B cell (primary cell): ENCODE data around the gene ADPRS. TPM values are rescaled to one million over a fixed set of nuclear protein-coding genes. Genes with fewer than 3 reads are reported as not detected.

Experiments
- ATAC-seq: fragments of 200-7000 bp; cut with Tn5 transposase; one replicate; pipeline ENCODE4 v1.10.0; 2021; ENCODE audit warnings: low read depth, mild to moderate bottlenecking, moderate number of reproducible peaks, moderate library complexity
- CTCF ChIA-PET: fragments of 350-600 bp; sonication (Branson Sonifier 250); formaldehyde crosslinking; loops from one replicate; lab custom pipeline; 2021; ENCODE audit warnings: antibody characterized with exemption, inconsistent platforms; lab: Charles Lee
- POLR2A ChIA-PET: fragments of 350-600 bp; sonication (Branson Sonifier 250); formaldehyde crosslinking; loops from one replicate; lab custom pipeline; 2021; ENCODE audit warnings: antibody characterized with exemption; lab: Charles Lee
- DNase-seq: peaks from one replicate; pipeline ENCODE4 v3.0.0; 2013
- H2AFZ ChIP-seq: 2 replicates; pipeline ENCODE4 v1.6.1; 2012; ENCODE audit warnings: mild to moderate bottlenecking, low read depth, low read length; ENCODE audit not compliant: insufficient read depth, poor library complexity, severe bottlenecking
- H3K27ac ChIP-seq, 2 donors: 1 replicate in 1 of 2; 2 replicates in 1 of 2; pipeline ENCODE4 v1.5.1; 2012 to 2013; ENCODE audit warnings: low read length in 2 of 2, mild to moderate bottlenecking in 2 of 2, moderate library complexity in 1 of 2
- H3K27me3 ChIP-seq, 4 experiments: fragments of 200-600 bp in 1 of 4; sonication (generic) in 1 of 4; replicated peaks in 1 of 4; 1 replicate in 2 of 4; 2 replicates in 2 of 4; pipeline versions ENCODE4 v1.6.1 to v1.7.0; 2013 to 2016; ENCODE audit warnings: low read length in 3 of 4, mild to moderate bottlenecking in 2 of 4, mixed read lengths in 1 of 4, moderate library complexity in 1 of 4; ENCODE audit not compliant: insufficient read depth in 4 of 4, control insufficient read depth in 3 of 4; ENCODE audit errors: control extremely low read depth in 1 of 4
- H3K36me3 ChIP-seq, 2 experiments: replicated peaks in 1 of 2; 1 replicate in 1 of 2; 2 replicates in 1 of 2; pipeline versions ENCODE4 v1.6.1 to v1.7.1; 2013; ENCODE audit warnings: low read length in 1 of 2; ENCODE audit not compliant: insufficient read depth in 2 of 2, control insufficient read depth in 1 of 2; ENCODE audit errors: control extremely low read depth in 1 of 2, extremely low read depth in 1 of 2
- H3K4me1 ChIP-seq, 2 donors: fragments of 200-600 bp in 1 of 2; sonication (generic) in 1 of 2; 1 replicate in 1 of 2; 2 replicates in 1 of 2; pipeline versions ENCODE4 v1.5.1 to v1.6.1; 2013 to 2017; ENCODE audit warnings: low read length in 2 of 2; ENCODE audit not compliant: control insufficient read depth in 2 of 2, insufficient read depth in 2 of 2
- H3K4me2 ChIP-seq: replicated peaks from 2 replicates; pipeline ENCODE3; 2012; ENCODE audit warnings: mild to moderate bottlenecking, low read depth, low read length; ENCODE audit not compliant: poor library complexity, severe bottlenecking
- H3K4me3 ChIP-seq, 5 experiments: fragments of 200-600 bp in 1 of 5; sonication (generic) in 1 of 5; 1 replicate in 3 of 5; 2 replicates in 2 of 5; pipeline versions ENCODE4 v1.5.1 to v1.7.0; 2011 to 2016; ENCODE audit warnings: low read length in 4 of 5, mild to moderate bottlenecking in 4 of 5, low read depth in 2 of 5, control low read depth in 1 of 5, moderate library complexity in 1 of 5; ENCODE audit not compliant: insufficient read depth in 1 of 5; ENCODE audit errors: control extremely low read depth in 1 of 5, extremely low read depth in 1 of 5
- H3K79me2 ChIP-seq: fragments of 200-600 bp; sonication (generic); one replicate; pipeline ENCODE4 v1.6.0; 2016; ENCODE audit warnings: low read length; ENCODE audit not compliant: control insufficient read depth, insufficient read depth
- H3K9ac ChIP-seq: fragments of 200-600 bp; sonication (generic); 2 replicates; pipeline ENCODE4 v1.6.1; 2017; ENCODE audit warnings: mild to moderate bottlenecking, low read length, moderate library complexity
- H3K9me3 ChIP-seq, 3 donors: one replicate each; pipeline versions ENCODE4 v1.6.1 to v1.7.1; 2013; ENCODE audit warnings: low read length in 2 of 3; ENCODE audit not compliant: control insufficient read depth in 2 of 3, insufficient read depth in 1 of 3; ENCODE audit errors: control extremely low read depth in 1 of 3
- H4K20me1 ChIP-seq: 2 replicates; pipeline ENCODE4 v1.6.0; 2012; ENCODE audit warnings: mild to moderate bottlenecking, low read length; ENCODE audit not compliant: insufficient read depth, control insufficient read depth, poor library complexity, severe bottlenecking
- H3K27ac Mint-ChIP-seq: one replicate; pipeline ENCODE4 v1.8.0; 2021; ENCODE audit warnings: mixed read lengths
- H3K27me3 Mint-ChIP-seq: one replicate; pipeline ENCODE4 v1.8.0; 2021; ENCODE audit warnings: mixed read lengths
- H3K4me1 Mint-ChIP-seq: one replicate; pipeline ENCODE4 v1.8.0; 2021; ENCODE audit warnings: mixed read lengths
- H3K4me3 Mint-ChIP-seq: one replicate; pipeline ENCODE4 v1.8.0; 2021; ENCODE audit warnings: mixed read lengths
- H3K9me3 Mint-ChIP-seq: one replicate; pipeline ENCODE4 v1.8.0; 2022; ENCODE audit warnings: mixed read lengths; ENCODE audit not compliant: insufficient read depth
- EZH2 ChIP-seq: IDR thresholded peaks from 2 replicates; pipeline ENCODE4 v1.6.1; 2012; ENCODE audit warnings: borderline replicate concordance, low read depth, mild to moderate bottlenecking, moderate library complexity, low read length; ENCODE audit not compliant: insufficient read depth, poor library complexity, severe bottlenecking
- WGBS: methylation state at CpG from one replicate; pipeline ENCODE4 v1.1.5; 2013; ENCODE audit warnings: missing lambda C conversion rate; ENCODE audit not compliant: insufficient coverage; 5-methylcytosine and 5-hydroxymethylcytosine counted together
- intact Hi-C: fragments of 100-400 bp; cut with micrococcal nuclease; formaldehyde crosslinking; loops from one replicate; pipeline ENCODE4 v1.10.0; 2022
- polyA plus RNA-seq: library from polyadenylated mRNA; depleted of rRNA; stranded (reverse); fragments of >200 nt; gene quantifications from 2 replicates; pipeline ENCODE4 v1.2.3, GENCODE V29; 2012
- total RNA-seq, 2 donors: library from RNA; stranded (reverse); fragments of 120-200 nt in 1 of 2; gene quantifications; 1 replicate in 1 of 2; 2 replicates in 1 of 2; pipeline versions ENCODE4 v1.2.3 to v1.2.4, GENCODE V29; 2013 to 2022
- TF ChIP-seq, protein P1 (sequence below): fragments of 200-600 bp; IDR thresholded peaks from one replicate; pipeline ENCODE4 v1.8.0; 2022; ENCODE audit warnings: antibody characterized with exemption, mild to moderate bottlenecking

The ADPRS gene
- total and polyA plus RNA-seq, 2 donors (not counting 1 experiment from before 2014, with no cell fraction given) = 15.0 to 20.9 TPM

DNA sequence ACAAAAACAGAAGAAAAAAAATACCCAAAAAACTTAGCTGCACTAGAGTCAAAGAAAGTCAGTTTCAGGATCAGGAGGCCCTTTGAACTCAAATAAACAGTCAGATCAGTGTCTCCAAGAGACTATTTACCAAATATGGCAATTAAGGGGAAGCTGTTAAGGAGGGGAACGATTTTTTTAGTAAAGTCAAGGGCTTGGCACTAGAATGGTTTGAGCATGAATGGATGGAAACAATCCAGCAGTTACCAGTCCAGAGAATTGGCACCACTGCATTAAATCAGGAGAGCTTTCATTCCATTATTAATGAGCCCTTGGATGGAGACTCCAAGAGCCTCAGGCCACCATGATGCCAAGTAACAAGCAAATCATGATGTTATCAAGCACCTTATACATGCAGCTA is 53.4 kb downstream of the ADPRS start:
- no peak overlapping the region for H3K4me3 ChIP-seq
- peaks cover 4 to 37% of the 10 kb centered on the region in 2 experiments for H3K36me3 ChIP-seq
- ATAC-seq = no peak
- no peaks in the 10 kb centered on the region for H3K27me3 ChIP-seq
- no peaks in the 10 kb centered on the region for H3K9me3 Mint-ChIP-seq
- no peak for DNase-seq
- intact Hi-C loops = no loop called here
- no peak overlapping the region for H3K4me2 ChIP-seq
- WGBS = 40% methylated on average over 1 of the region's 1 CpG
- peaks cover 26% of the 10 kb centered on the region for H3K4me1 Mint-ChIP-seq
- peaks cover 16% of the 10 kb centered on the region for H4K20me1 ChIP-seq
- no peak overlapping the region for H3K4me3 Mint-ChIP-seq
- peaks cover 60% of the 10 kb centered on the region for H3K79me2 ChIP-seq
- no peaks in the 10 kb centered on the region for H3K9me3 ChIP-seq
- no peak overlapping the region for H3K9ac ChIP-seq
- no peak overlapping the region for H3K27ac ChIP-seq
- H3K4me1 ChIP-seq = peaks cover 0 to 5% of the 10 kb centered on the region in 2 donors
- no peak overlapping the region for H2AFZ ChIP-seq
- CTCF ChIA-PET = interaction anchor here (0.7 to 1.5 kb wide), 2 partner anchors 39 to 46 kb away, joined by 3 read pairs; no protein-coding TSS in a partner anchor
- TF ChIP-seq, protein P1, sequence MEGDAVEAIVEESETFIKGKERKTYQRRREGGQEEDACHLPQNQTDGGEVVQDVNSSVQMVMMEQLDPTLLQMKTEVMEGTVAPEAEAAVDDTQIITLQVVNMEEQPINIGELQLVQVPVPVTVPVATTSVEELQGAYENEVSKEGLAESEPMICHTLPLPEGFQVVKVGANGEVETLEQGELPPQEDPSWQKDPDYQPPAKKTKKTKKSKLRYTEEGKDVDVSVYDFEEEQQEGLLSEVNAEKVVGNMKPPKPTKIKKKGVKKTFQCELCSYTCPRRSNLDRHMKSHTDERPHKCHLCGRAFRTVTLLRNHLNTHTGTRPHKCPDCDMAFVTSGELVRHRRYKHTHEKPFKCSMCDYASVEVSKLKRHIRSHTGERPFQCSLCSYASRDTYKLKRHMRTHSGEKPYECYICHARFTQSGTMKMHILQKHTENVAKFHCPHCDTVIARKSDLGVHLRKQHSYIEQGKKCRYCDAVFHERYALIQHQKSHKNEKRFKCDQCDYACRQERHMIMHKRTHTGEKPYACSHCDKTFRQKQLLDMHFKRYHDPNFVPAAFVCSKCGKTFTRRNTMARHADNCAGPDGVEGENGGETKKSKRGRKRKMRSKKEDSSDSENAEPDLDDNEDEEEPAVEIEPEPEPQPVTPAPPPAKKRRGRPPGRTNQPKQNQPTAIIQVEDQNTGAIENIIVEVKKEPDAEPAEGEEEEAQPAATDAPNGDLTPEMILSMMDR = no peak
- POLR2A ChIA-PET = no interaction called here
- H3K27ac Mint-ChIP-seq = no peak overlapping the region
- H3K27me3 Mint-ChIP-seq = no peaks in the 10 kb centered on the region

- Histone ChIP-seq H3K4me3 (no peak overlapping the region), H3K9ac (no peak overlapping the region), H3K9me3 (no peaks in the 10 kb centered on the region), H3K4me2 (no peak overlapping the region), H3K36me3 (peaks cover 4 to 24% of the 10 kb centered on the region in 2 experiments), H3K27me3 (no peaks in the 10 kb centered on the region), H3K4me1 (peaks cover 2 to 10% of the 10 kb centered on the region in 2 donors), H4K20me1 (peaks cover 16% of the 10 kb centered on the region), H3K79me2 (peaks cover 73% of the 10 kb centered on the region), H2AFZ (no peak overlapping the region), H3K27ac (no peak overlapping the region)
- no peak overlapping the region for H3K27ac Mint-ChIP-seq
- intact Hi-C loops = no loop called here
- TF ChIP-seq, protein P1 = no peak
- TF ChIP-seq EZH2 = no peak
- peaks cover 34% of the 10 kb centered on the region for H3K4me1 Mint-ChIP-seq
- DNase-seq = no peak
- H3K9me3 Mint-ChIP-seq = no peaks in the 10 kb centered on the region
- no peak overlapping the region for H3K4me3 Mint-ChIP-seq
- ATAC-seq = no peak
- 54% methylated on average over 2 of the region's 4 CpGs for WGBS
- POLR2A ChIA-PET = no interaction called here
- CTCF ChIA-PET = no interaction called here
- no peaks in the 10 kb centered on the region for H3K27me3 Mint-ChIP-seq
These were observed 54.7 kb downstream of the ADPRS start for GRCh38 chr1:36143424-36143823.

Other genes starting within 250 kb of the ADPRS start
- 38.8 and 41.3 TPM in 2 replicates for gene AGO1, start 205.7 kb upstream of the ADPRS start, total RNA-seq
- gene AGO1, start 205.7 kb upstream of the ADPRS start, polyA plus RNA-seq = 8.1 and 10.1 TPM in 2 replicates
- 44.9 and 52.5 TPM in 2 replicates for gene AGO3, start 157.8 kb upstream of the ADPRS start, total RNA-seq
- 5.1 and 9.0 TPM in 2 replicates for gene AGO3, start 157.8 kb upstream of the ADPRS start, polyA plus RNA-seq
- not detected in 2 replicates for gene TEKT2, start 4.8 kb upstream of the ADPRS start, total RNA-seq
- 0.25 TPM in 1 of 2 replicates, not detected in the other for gene TEKT2, start 4.8 kb upstream of the ADPRS start, polyA plus RNA-seq
- 0.17 TPM in 2 replicates for gene COL8A2, start 36.3 kb downstream of the ADPRS start, total RNA-seq
- gene COL8A2, start 36.3 kb downstream of the ADPRS start, polyA plus RNA-seq = not detected in 2 replicates
- gene TRAPPC3, start 60.6 kb downstream of the ADPRS start, total RNA-seq = 42.1 and 45.2 TPM in 2 replicates
- 40.5 and 50.3 TPM in 2 replicates for gene TRAPPC3, start 60.6 kb downstream of the ADPRS start, polyA plus RNA-seq
- gene MAP7D1, start 67.3 kb downstream of the ADPRS start, total RNA-seq = 65.2 and 66.4 TPM in 2 replicates
- gene MAP7D1, start 67.3 kb downstream of the ADPRS start, polyA plus RNA-seq = 44.2 and 75.6 TPM in 2 replicates
- 153 and 159 TPM in 2 replicates for gene THRAP3, start 135.6 kb downstream of the ADPRS start, total RNA-seq
- 34.5 and 64.1 TPM in 2 replicates for gene THRAP3, start 135.6 kb downstream of the ADPRS start, polyA plus RNA-seq
- gene SH3D21, start 217.5 kb downstream of the ADPRS start, total RNA-seq = 1.8 and 2.6 TPM in 2 replicates
- 0.49 and 0.79 TPM in 2 replicates for gene SH3D21, start 217.5 kb downstream of the ADPRS start, polyA plus RNA-seq
- 1.4 and 2.9 TPM in 2 replicates for gene EVA1B, start 234.8 kb downstream of the ADPRS start, total RNA-seq
- gene EVA1B, start 234.8 kb downstream of the ADPRS start, polyA plus RNA-seq = 0.67 and 1.2 TPM in 2 replicates